Natural killer cell treated with Interleukin-12 subunit alpha and Interleukin-12 subunit beta and Interleukin-15 and Interleukin-18, amount 100 ng/mL, for 72 hours (primary cell): ENCODE results near the gene UBAC2. TPM values are rescaled to one million over a fixed set of nuclear protein-coding genes. Genes with fewer than 3 reads are reported as not detected.

Experiments used
- ATAC-seq, 2 donors: fragments of 150-1000 bp; cut with Tn5 transposase in 1 of 2; sonication (Bioruptor Pico), chemical (Tn5 transposase) in 1 of 2; 2 replicates each; pipeline ENCODE4 v1.10.0; 2021
- DNase-seq: peaks from one replicate; pipeline ENCODE4 v3.0.0; 2022; ENCODE audit warnings: low spot score
- H3K27ac Mint-ChIP-seq, 2 donors: 1 replicate in 1 of 2; 2 replicates in 1 of 2; pipeline ENCODE4 v1.8.0; 2022; ENCODE audit warnings: mixed read lengths in 2 of 2, mild to moderate bottlenecking in 1 of 2, moderate library complexity in 1 of 2
- H3K27me3 Mint-ChIP-seq, 2 donors: 1 replicate in 1 of 2; 2 replicates in 1 of 2; pipeline ENCODE4 v1.8.0; 2022; ENCODE audit warnings: mixed read lengths in 2 of 2
- H3K36me3 Mint-ChIP-seq: one replicate; pipeline ENCODE4 v1.8.0; 2022; ENCODE audit warnings: mixed read lengths
- H3K4me1 Mint-ChIP-seq, 2 donors: 1 replicate in 1 of 2; 2 replicates in 1 of 2; pipeline ENCODE4 v1.8.0; 2022; ENCODE audit warnings: low read depth in 2 of 2, mixed read lengths in 2 of 2, mild to moderate bottlenecking in 1 of 2
- H3K4me3 Mint-ChIP-seq: one replicate; pipeline ENCODE4 v1.8.0; 2022; ENCODE audit warnings: mixed read lengths
- H3K9me3 Mint-ChIP-seq: 2 replicates; pipeline ENCODE4 v1.8.0; 2022; ENCODE audit warnings: mixed read lengths
- total RNA-seq, 2 donors: library from RNA; stranded (reverse); gene quantifications; one replicate each; pipeline ENCODE4 v1.2.3, GENCODE V29; 2022

UBAC2 gene
- total RNA-seq, 2 donors from 2014 or later = 55.9 to 58.0 TPM

- Mint-ChIP-seq H3K4me3 (peak overlapping the region; percentile 38), H3K27ac (peak overlapping the region; percentile 45 to 63), H3K27me3 (no peaks in the 10 kb centered on the region), H3K4me1 (peaks cover 82 to 87% of the 10 kb centered on the region in 2 donors), H3K36me3 (peaks cover 13% of the 10 kb centered on the region), H3K9me3 (no peaks in the 10 kb centered on the region)
- DNase-seq (no peak), ATAC-seq (no peak)
Measured at GRCh38 chr13:99278843-99279242, 78.2 kb downstream of the UBAC2 start.

GRCh38 chr13:99279637-99280036 is 79.0 kb downstream of the UBAC2 start:
- Mint-ChIP-seq H3K36me3 (peaks cover 13% of the 10 kb centered on the region), H3K4me3 (no peak overlapping the region)

GRCh38 chr13:99280166-99280565 is 79.5 kb downstream of the UBAC2 start:
- Mint-ChIP-seq H3K27me3 (no peaks in the 10 kb centered on the region), H3K36me3 (peaks cover 13% of the 10 kb centered on the region), H3K9me3 (no peaks in the 10 kb centered on the region), H3K4me1 (peaks cover 73 to 76% of the 10 kb centered on the region in 2 donors), H3K27ac (peak overlapping the region; percentile 45 to 47), H3K4me3 (peak overlapping the region; percentile 4)
- DNase-seq = no peak
- no peak for ATAC-seq

More at GRCh38 chr13:99279637-99280036, 79.0 kb downstream of the UBAC2 start:
- no peaks in the 10 kb centered on the region for H3K27me3 Mint-ChIP-seq
- DNase-seq = no peak
- no peaks in the 10 kb centered on the region for H3K9me3 Mint-ChIP-seq
- no peak for ATAC-seq
- peaks cover 77 to 81% of the 10 kb centered on the region in 2 donors for H3K4me1 Mint-ChIP-seq
- peak overlapping the region; percentile 45 to 63 for H3K27ac Mint-ChIP-seq

- Mint-ChIP-seq H3K36me3 (peaks cover 9% of the 10 kb centered on the region), H3K27me3 (no peaks in the 10 kb centered on the region), H3K27ac (peak overlapping the region; percentile 47 to 69), H3K4me3 (peak overlapping the region; percentile 44), H3K4me1 (peaks cover 66 to 70% of the 10 kb centered on the region in 2 donors), H3K9me3 (no peaks in the 10 kb centered on the region)
- ATAC-seq (peak; percentile 88 to 94), DNase-seq (peak; percentile 79)
Measured at GRCh38 chr13:99281811-99282263, 81.2 kb downstream of the UBAC2 start.

GRCh38 chr13:99282264-99283231 is 81.9 kb downstream of the UBAC2 start:
- Mint-ChIP-seq H3K9me3 (no peaks in the 10 kb centered on the region), H3K27ac (peak overlapping the region; percentile 47 to 69), H3K36me3 (peaks cover 9% of the 10 kb centered on the region), H3K4me1 (peaks cover 68 to 70% of the 10 kb centered on the region in 2 donors), H3K27me3 (no peaks in the 10 kb centered on the region), H3K4me3 (peak overlapping the region; percentile 44)
- DNase-seq (no peak), ATAC-seq (no peak)

- DNase-seq (no peak), ATAC-seq (no peak)
- Mint-ChIP-seq H3K27ac (peak overlapping the region in 1 of 2 donors; percentile 84), H3K4me3 (no peak overlapping the region), H3K4me1 (peaks cover 69 to 70% of the 10 kb centered on the region in 2 donors), H3K9me3 (peaks cover 4% of the 10 kb centered on the region), H3K36me3 (peaks cover 1% of the 10 kb centered on the region), H3K27me3 (no peaks in the 10 kb centered on the region)
Measured at GRCh38 chr13:99285432-99286182, 85.0 kb downstream of the UBAC2 start.

GRCh38 chr13:99287551-99287950 is 86.9 kb downstream of the UBAC2 start:
- no peak for DNase-seq
- Mint-ChIP-seq H3K36me3 (no peaks in the 10 kb centered on the region), H3K27ac (peak overlapping the region; percentile 90 to 98), H3K27me3 (no peaks in the 10 kb centered on the region), H3K9me3 (peaks cover 4% of the 10 kb centered on the region), H3K4me1 (peaks cover 62 to 63% of the 10 kb centered on the region in 2 donors), H3K4me3 (peak overlapping the region; percentile 70)
- ATAC-seq = no peak

GRCh38 chr13:99288089-99288488 is 87.4 kb downstream of the UBAC2 start:
- Mint-ChIP-seq H3K4me3 (peak overlapping the region; percentile 70), H3K9me3 (peaks cover 4% of the 10 kb centered on the region), H3K27ac (peak overlapping the region; percentile 90 to 98), H3K36me3 (no peaks in the 10 kb centered on the region), H3K27me3 (no peaks in the 10 kb centered on the region), H3K4me1 (peaks cover 61 to 62% of the 10 kb centered on the region in 2 donors)
- ATAC-seq = peak; percentile 83
- peak; percentile 78 for DNase-seq

- peak overlapping the region; percentile 90 to 98 for H3K27ac Mint-ChIP-seq
- H3K9me3 Mint-ChIP-seq = peaks cover 4% of the 10 kb centered on the region
- DNase-seq (no peak), ATAC-seq (no peak)
- peak overlapping the region; percentile 70 for H3K4me3 Mint-ChIP-seq
- H3K27me3 Mint-ChIP-seq = no peaks in the 10 kb centered on the region
- H3K4me1 Mint-ChIP-seq = peaks cover 62 to 66% of the 10 kb centered on the region in 2 donors
- no peaks in the 10 kb centered on the region for H3K36me3 Mint-ChIP-seq
Measured at GRCh38 chr13:99289271-99289670, 88.6 kb downstream of the UBAC2 start.

GRCh38 chr13:99289674-99290337 is 89.2 kb downstream of the UBAC2 start:
- peak overlapping the region; percentile 90 to 98 for H3K27ac Mint-ChIP-seq
- no peaks in the 10 kb centered on the region for H3K36me3 Mint-ChIP-seq
- peak; percentile 90 to 91 for ATAC-seq
- DNase-seq = peak; percentile 85
- no peaks in the 10 kb centered on the region for H3K27me3 Mint-ChIP-seq
- H3K4me3 Mint-ChIP-seq = peak overlapping the region; percentile 70
- peaks cover 4% of the 10 kb centered on the region for H3K9me3 Mint-ChIP-seq
- H3K4me1 Mint-ChIP-seq = peaks cover 62% of the 10 kb centered on the region in 2 donors

- peak overlapping the region; percentile 90 to 98 for H3K27ac Mint-ChIP-seq
- H3K9me3 Mint-ChIP-seq = peaks cover 4% of the 10 kb centered on the region
- ATAC-seq (no peak), DNase-seq (no peak)
- no peaks in the 10 kb centered on the region for H3K27me3 Mint-ChIP-seq
- H3K4me1 Mint-ChIP-seq = peaks cover 67 to 72% of the 10 kb centered on the region in 2 donors
- peak overlapping the region; percentile 70 for H3K4me3 Mint-ChIP-seq
- peaks cover 9% of the 10 kb centered on the region for H3K36me3 Mint-ChIP-seq
Measured at GRCh38 chr13:99290894-99291293, 90.2 kb downstream of the UBAC2 start.

- peaks cover 66 to 73% of the 10 kb centered on the region in 2 donors for H3K4me1 Mint-ChIP-seq
- no peaks in the 10 kb centered on the region for H3K27me3 Mint-ChIP-seq
- no peak overlapping the region for H3K4me3 Mint-ChIP-seq
- H3K9me3 Mint-ChIP-seq = peaks cover 4% of the 10 kb centered on the region
- ATAC-seq (no peak), DNase-seq (no peak)
- peaks cover 15% of the 10 kb centered on the region for H3K36me3 Mint-ChIP-seq
- H3K27ac Mint-ChIP-seq = peak overlapping the region; percentile 22 to 25
Measured at GRCh38 chr13:99293178-99293577, 92.5 kb downstream of the UBAC2 start.

- no peaks in the 10 kb centered on the region for H3K9me3 Mint-ChIP-seq
- DNase-seq (no peak), ATAC-seq (no peak)
- no peaks in the 10 kb centered on the region for H3K27me3 Mint-ChIP-seq
- peaks cover 15% of the 10 kb centered on the region for H3K36me3 Mint-ChIP-seq
- H3K4me3 Mint-ChIP-seq = no peak overlapping the region
- peak overlapping the region in 1 of 2 donors; percentile 84 for H3K27ac Mint-ChIP-seq
- peaks cover 63 to 70% of the 10 kb centered on the region in 2 donors for H3K4me1 Mint-ChIP-seq
Measured at GRCh38 chr13:99294198-99294597, 93.5 kb downstream of the UBAC2 start.
